Stimulated activated naive B cell treated with anti-CD40 and anti-IgM and Interleukin-4, amounts not matched to agents 10 μg/mL and 1 μg/mL and 100 μg/mL, for 72 hours (primary cell): ENCODE results near the gene CD300A.
A peak's percentile ranks its signal among the peaks of the same experiment; 100 is the strongest.

Source experiments
- ATAC-seq, 2 donors: fragments of 150-1000 bp; cut with Tn5 transposase; replicated peaks; 2 replicates each; pipeline ENCODE4 v1.10.0; 2021; ENCODE audit warnings: moderate library complexity in 1 of 2
- DNase-seq: peaks from one replicate; pipeline ENCODE4 v3.0.0; 2021
- H3K27ac Mint-ChIP-seq: one replicate; pipeline ENCODE4 v1.8.0; 2022; ENCODE audit warnings: mild to moderate bottlenecking, mixed read lengths
- H3K27me3 Mint-ChIP-seq, 2 donors: one replicate each; pipeline ENCODE4 v1.8.0; 2022; ENCODE audit warnings: mixed read lengths in 2 of 2
- H3K36me3 Mint-ChIP-seq, 2 donors: one replicate each; pipeline ENCODE4 v1.8.0; 2022; ENCODE audit warnings: mixed read lengths in 2 of 2, mild to moderate bottlenecking in 1 of 2
- H3K4me1 Mint-ChIP-seq, 2 donors: one replicate each; pipeline ENCODE4 v1.8.0; 2022; ENCODE audit warnings: mixed read lengths in 2 of 2, mild to moderate bottlenecking in 1 of 2
- H3K4me3 Mint-ChIP-seq, 2 donors: one replicate each; pipeline ENCODE4 v1.8.0; 2022; ENCODE audit warnings: mild to moderate bottlenecking in 2 of 2, mixed read lengths in 2 of 2, moderate library complexity in 1 of 2
- H3K9me3 Mint-ChIP-seq, 2 donors: one replicate each; pipeline ENCODE4 v1.8.0; 2022; ENCODE audit warnings: mixed read lengths in 2 of 2, mild to moderate bottlenecking in 1 of 2

CD300A gene

GRCh38 chr17:74528491-74529199 lies 62.2 kb downstream of the CD300A start:
- peak; percentile 92 for ATAC-seq
- Mint-ChIP-seq H3K4me3 (peak overlapping the region; percentile 29 to 59), H3K27me3 (peaks cover 5 to 20% of the 10 kb centered on the region in 2 donors), H3K27ac (peak overlapping the region; percentile 90), H3K4me1 (peaks cover 51 to 91% of the 10 kb centered on the region in 2 donors), H3K36me3 (peaks cover 21 to 23% of the 10 kb centered on the region in 2 donors), H3K9me3 (peaks cover 0 to 3% of the 10 kb centered on the region in 2 donors)
- peak; percentile 75 for DNase-seq

GRCh38 chr17:74529243-74529642 lies 62.8 kb downstream of the CD300A start:
- Mint-ChIP-seq H3K27me3 (peaks cover 5 to 20% of the 10 kb centered on the region in 2 donors), H3K4me3 (peak overlapping the region; percentile 26 to 31), H3K27ac (peak overlapping the region; percentile 63), H3K4me1 (peaks cover 48 to 85% of the 10 kb centered on the region in 2 donors), H3K9me3 (no peaks in the 10 kb centered on the region), H3K36me3 (peaks cover 18 to 19% of the 10 kb centered on the region in 2 donors)
- no peak for DNase-seq
- ATAC-seq, result no peak

GRCh38 chr17:74530831-74531150 lies 64.4 kb downstream of the CD300A start:
- no peak for ATAC-seq
- Mint-ChIP-seq H3K27me3 (peaks cover 5 to 10% of the 10 kb centered on the region in 2 donors), H3K36me3 (peaks cover 10% of the 10 kb centered on the region in 2 donors), H3K9me3 (no peaks in the 10 kb centered on the region), H3K4me3 (peak overlapping the region; percentile 30 to 81), H3K27ac (no peak overlapping the region), H3K4me1 (peaks cover 41 to 69% of the 10 kb centered on the region in 2 donors)
- DNase-seq, result no peak

- DNase-seq (no peak), ATAC-seq (peak; percentile 19 to 23)
- Mint-ChIP-seq H3K4me1 (peaks cover 41 to 67% of the 10 kb centered on the region in 2 donors), H3K4me3 (peak within 1 kb of the TSS; percentile 81 to 82), H3K36me3 (peaks cover 5 to 9% of the 10 kb centered on the region in 2 donors), H3K27me3 (peaks cover 5 to 10% of the 10 kb centered on the region in 2 donors), H3K27ac (peak within 1 kb of the TSS; percentile 89), H3K9me3 (no peaks in the 10 kb centered on the region)
Observed at GRCh38 chr17:74531231-74531761, 64.9 kb downstream of the CD300A start, which contains the start of gene CD300LB. Gene CD300LB, minus strand, starts transcription at chr17:74531475. Its CDS starts 125 bp downstream, at chr17:74531350.

- Mint-ChIP-seq H3K9me3 (no peaks in the 10 kb centered on the region), H3K27me3 (peaks cover 12 to 18% of the 10 kb centered on the region in 2 donors), H3K4me3 (peak overlapping the region; percentile 81 to 82), H3K4me1 (peaks cover 38 to 61% of the 10 kb centered on the region in 2 donors), H3K27ac (peak overlapping the region; percentile 89), H3K36me3 (peaks cover 2 to 5% of the 10 kb centered on the region in 2 donors)
- DNase-seq, result peak; percentile 69
- ATAC-seq, result peak; percentile 55 to 61
Observed at GRCh38 chr17:74532115-74532514, 65.7 kb downstream of the CD300A start.
